IMR-90 (cell line): Measurements from ENCODE around the gene PALLD. TPM values are rescaled to one million over a fixed set of nuclear protein-coding genes. Genes with fewer than 3 reads are reported as not detected.

ENCODE experiments used
- ATAC-seq: fragments of 200-7000 bp; cut with Tn5 transposase; 2 replicates; pipeline ENCODE4 v1.9.1; 2020; ENCODE audit warnings: low read depth, mild to moderate bottlenecking, moderate library complexity
- BruUV-seq: library from RNA; stranded (reverse); fragments of 400-500 nt; replicated peaks from 2 replicates; lab custom pipeline; 2021; lab: Mats Ljungman, UMichigan
- CTCF ChIA-PET: fragments of 300-600 bp; formaldehyde crosslinking; extraction: SDS; loops from one replicate; lab custom pipeline; 2021; ENCODE audit warnings: antibody characterized with exemption; lab: Yijun Ruan, JAX
- POLR2A ChIA-PET: fragments of 300-600 bp; sonication (Branson Sonifier 250); formaldehyde crosslinking; loops from one replicate; lab custom pipeline; 2022; ENCODE audit warnings: antibody characterized with exemption; ENCODE audit not compliant: unreplicated experiment; lab: Charles Lee
- DNase-seq: peaks from one replicate; pipeline ENCODE4 v3.0.0; 2013
- H2AFZ ChIP-seq: replicated peaks from 2 replicates; pipeline ENCODE3; 2013; ENCODE audit warnings: low read length, mild to moderate bottlenecking; ENCODE audit not compliant: poor library complexity
- H2AK5ac ChIP-seq: 2 replicates; pipeline ENCODE4 v1.6.1; 2013; ENCODE audit warnings: low read depth, low read length, inconsistent platforms
- H2AK9ac ChIP-seq: replicated peaks from 2 replicates; pipeline ENCODE3; 2013; ENCODE audit warnings: mild to moderate bottlenecking, low read depth, low read length, moderate library complexity; ENCODE audit not compliant: poor library complexity
- H2BK120ac ChIP-seq: 2 replicates; pipeline ENCODE4 v1.6.1; 2013; ENCODE audit warnings: low read depth, low read length, inconsistent platforms
- H2BK15ac ChIP-seq: 3 replicates; pipeline ENCODE4 v1.6.1; 2013; ENCODE audit warnings: low read depth, low read length, inconsistent platforms
- H2BK20ac ChIP-seq: 2 replicates; pipeline ENCODE4 v1.6.1; 2013; ENCODE audit warnings: low read depth, mild to moderate bottlenecking, inconsistent platforms, low read length, moderate library complexity
- H2BK5ac ChIP-seq: 2 replicates; pipeline ENCODE4 v1.6.1; 2013; ENCODE audit warnings: mild to moderate bottlenecking, low read depth, low read length, inconsistent platforms; ENCODE audit not compliant: poor library complexity, severe bottlenecking
- H3K14ac ChIP-seq: replicated peaks from 2 replicates; pipeline ENCODE4 v1.6.1; 2013; ENCODE audit warnings: low read depth, low read length, inconsistent platforms
- H3K18ac ChIP-seq: 2 replicates; pipeline ENCODE4 v1.6.1; 2013; ENCODE audit warnings: low read depth, low read length, control low read depth
- H3K23ac ChIP-seq: 2 replicates; pipeline ENCODE4 v1.6.1; 2013; ENCODE audit warnings: low read depth, low read length, inconsistent platforms
- H3K27ac ChIP-seq: 2 replicates; pipeline ENCODE4 v1.5.1; 2013; ENCODE audit warnings: mild to moderate bottlenecking, control low read depth, low read length; ENCODE audit not compliant: insufficient read depth
- H3K27me3 ChIP-seq: 2 replicates; pipeline ENCODE4 v1.6.1; 2013; ENCODE audit warnings: low read length; ENCODE audit not compliant: control insufficient read depth, insufficient read depth
- H3K36me3 ChIP-seq: 2 replicates; pipeline ENCODE4 v1.6.1; 2013; ENCODE audit warnings: low read length, mixed read lengths; ENCODE audit not compliant: control insufficient read depth, insufficient read depth
- H3K4ac ChIP-seq: 2 replicates; pipeline ENCODE4 v1.6.1; 2013; ENCODE audit warnings: low read depth, low read length, inconsistent platforms
- H3K4me1 ChIP-seq: 2 replicates; pipeline ENCODE4 v1.6.1; 2013; ENCODE audit warnings: low read length, mixed read lengths; ENCODE audit not compliant: control insufficient read depth, insufficient read depth
- H3K4me2 ChIP-seq: 2 replicates; pipeline ENCODE4 v1.6.1; 2013; ENCODE audit warnings: low read depth, mild to moderate bottlenecking, control low read depth, low read length, moderate library complexity
- H3K4me3 ChIP-seq: 2 replicates; pipeline ENCODE4 v1.5.1; 2013; ENCODE audit warnings: low read depth, mild to moderate bottlenecking, control low read depth, low read length, moderate library complexity; ENCODE audit not compliant: insufficient read depth
- H3K56ac ChIP-seq: 2 replicates; pipeline ENCODE4 v1.6.1; 2013; ENCODE audit warnings: low read length, inconsistent platforms; ENCODE audit not compliant: insufficient read depth; ENCODE audit errors: extremely low read depth
- H3K79me1 ChIP-seq, 2 experiments: 2 replicates each; pipeline ENCODE4 v1.6.1; 2013; ENCODE audit warnings: low read length in 2 of 2, inconsistent platforms in 1 of 2, low read depth in 1 of 2
- H3K9ac ChIP-seq: 2 replicates; pipeline ENCODE4 v1.6.1; 2013; ENCODE audit warnings: low read depth, low read length, control low read depth
- H3K9me1 ChIP-seq: 2 replicates; pipeline ENCODE4 v1.6.1; 2013; ENCODE audit warnings: low read length, inconsistent platforms; ENCODE audit not compliant: insufficient read depth
- H3K9me3 ChIP-seq: 2 replicates; pipeline ENCODE4 v1.6.1; 2013; ENCODE audit warnings: low read length; ENCODE audit not compliant: control insufficient read depth, insufficient read depth
- H4K20me1 ChIP-seq: 2 replicates; pipeline ENCODE4 v1.6.1; 2013; ENCODE audit warnings: low read length, inconsistent platforms; ENCODE audit not compliant: insufficient read depth
- H4K5ac ChIP-seq: 2 replicates; pipeline ENCODE4 v1.6.1; 2013; ENCODE audit warnings: mild to moderate bottlenecking, low read depth, low read length, control low read depth
- H4K8ac ChIP-seq, 2 experiments: 2 replicates each; pipeline ENCODE4 v1.6.1; 2013; ENCODE audit warnings: low read depth in 2 of 2, low read length in 2 of 2, control low read depth in 1 of 2, inconsistent platforms in 1 of 2
- H4K91ac ChIP-seq: 2 replicates; pipeline ENCODE4 v1.6.1; 2013; ENCODE audit warnings: low read depth, low read length, inconsistent platforms; ENCODE audit not compliant: insufficient read depth
- BHLHE40 ChIP-seq: fragments of 150-350 bp; IDR thresholded peaks from 2 replicates; pipeline ENCODE4 v1.6.1; 2016; ENCODE audit warnings: mild to moderate bottlenecking, low read depth, low read length
- CEBPB ChIP-seq: IDR thresholded peaks from 2 replicates; pipeline ENCODE4 v1.6.1; 2012; ENCODE audit warnings: low read depth, low read length, improper control_type of control experiment
- CHD1 ChIP-seq: IDR thresholded peaks from 2 replicates; pipeline ENCODE4 v1.6.1; 2012; ENCODE audit warnings: low read depth, low read length, improper control_type of control experiment
- CTCF ChIP-seq: conservative IDR thresholded peaks from 2 replicates; pipeline ENCODE4 v1.5.1; 2012; ENCODE audit warnings: mild to moderate bottlenecking, low read depth, low read length, improper control_type of control experiment
- ELK1 ChIP-seq: fragments of 150-350 bp; IDR thresholded peaks from 2 replicates; pipeline ENCODE4 v1.6.1; 2016; ENCODE audit warnings: low read depth, mild to moderate bottlenecking, low read length, moderate library complexity, borderline replicate concordance
- FOS ChIP-seq: fragments of 150-350 bp; IDR thresholded peaks from 2 replicates; pipeline ENCODE4 v1.6.1; 2016; ENCODE audit warnings: low read depth, low read length
- MAFK ChIP-seq: IDR thresholded peaks from 2 replicates; pipeline ENCODE4 v1.6.1; 2012; ENCODE audit warnings: low read depth, low read length, improper control_type of control experiment
- MAZ ChIP-seq: IDR thresholded peaks from 2 replicates; pipeline ENCODE4 v1.6.1; 2012; ENCODE audit warnings: low read depth, mild to moderate bottlenecking, low read length, improper control_type of control experiment, moderate library complexity, borderline replicate concordance
- MXI1 ChIP-seq: IDR thresholded peaks from 2 replicates; pipeline ENCODE4 v1.6.1; 2012; ENCODE audit warnings: low read depth, mild to moderate bottlenecking, low read length, moderate library complexity, borderline replicate concordance
- NFE2L2 ChIP-seq: fragments of 150-350 bp; IDR thresholded peaks from 2 replicates; pipeline ENCODE4 v1.6.1; 2016; ENCODE audit warnings: low read depth, mild to moderate bottlenecking, low read length
- POLR2A ChIP-seq: IDR thresholded peaks from 2 replicates; pipeline ENCODE4 v1.6.1; 2012; ENCODE audit warnings: mild to moderate bottlenecking, low read depth, low read length
- RAD21 ChIP-seq: IDR thresholded peaks from 2 replicates; pipeline ENCODE4 v1.6.1; 2012; ENCODE audit warnings: low read length, improper control_type of control experiment
- RCOR1 ChIP-seq: IDR thresholded peaks from 2 replicates; pipeline ENCODE4 v1.6.1; 2012; ENCODE audit warnings: mild to moderate bottlenecking, low read length, improper control_type of control experiment; ENCODE audit not compliant: insufficient replicate concordance
- RFX5 ChIP-seq: IDR thresholded peaks from 2 replicates; pipeline ENCODE4 v1.8.0; 2012; ENCODE audit warnings: low read depth, mild to moderate bottlenecking, low read length, moderate library complexity
- SMC3 ChIP-seq: fragments of 150-350 bp; IDR thresholded peaks from 2 replicates; pipeline ENCODE4 v1.6.1; 2016; ENCODE audit warnings: low read depth, mild to moderate bottlenecking, antibody characterized with exemption, low read length, moderate library complexity
- USF2 ChIP-seq: fragments of 150-350 bp; IDR thresholded peaks from 2 replicates; pipeline ENCODE4 v1.6.1; 2017; ENCODE audit warnings: mild to moderate bottlenecking, antibody characterized with exemption, low read length, low read depth
- WGBS, 2 experiments: methylation state at CpG; one replicate each; pipeline versions ENCODE4 v1.1.5 to v1.1.7; 2013; ENCODE audit warnings: missing lambda C conversion rate in 2 of 2; ENCODE audit not compliant: insufficient read length in 1 of 2; ENCODE audit errors: extremely low coverage in 2 of 2; 5-methylcytosine and 5-hydroxymethylcytosine counted together
- dilution Hi-C: fragments of 300-500 bp; cut with HindIII; formaldehyde crosslinking; loops from one replicate; pipeline ENCODE4 v1.14.3; 2018; ENCODE audit warnings: low sequenced_read_pairs; ENCODE audit not compliant: unreplicated experiment
- in situ Hi-C: fragments of 300-500 bp; cut with MboI; formaldehyde crosslinking; loops from 3 replicates; pipeline ENCODE4 v1.14.3; 2019; ENCODE audit warnings: low sequenced_read_pairs, inconsistent platforms, mixed read lengths
- intact Hi-C: fragments of 100-400 bp; cut with micrococcal nuclease; formaldehyde crosslinking; loops from 2 replicates; pipeline ENCODE4 v1.10.0; 2022
- polyA plus RNA-seq, 3 experiments: library from polyadenylated mRNA; depleted of rRNA; stranded (reverse); fragments of >200 nt; gene quantifications; 2 replicates each; pipeline ENCODE4 v1.2.3, GENCODE V29; 2012; ENCODE audit warnings: low replicate concordance in 1 of 3
- total RNA-seq: library from RNA; depleted of rRNA; stranded (reverse); fragments of >200 nt; gene quantifications from 2 replicates; pipeline ENCODE4 v1.2.3, GENCODE V29; 2012

Gene PALLD
- total and polyA plus RNA-seq, 2 of the 4 experiments (the other 2 are of a cell fraction) = 91.0 to 91.9 TPM

GRCh38 chr4:168575473-168575872 lies 78.6 kb downstream of the PALLD start:
- POLR2A ChIA-PET = no interaction called here
- H2BK5ac ChIP-seq = no peak overlapping the region
- H3K4ac ChIP-seq = no peak overlapping the region
- H2AK5ac ChIP-seq = no peak overlapping the region; the same call in 1 of the 2 replicates
- H2AFZ ChIP-seq = no peak overlapping the region
- H2BK120ac ChIP-seq = no peak overlapping the region
- H4K91ac ChIP-seq = no peak overlapping the region
- in situ Hi-C loops (no loop called here), intact Hi-C loops (no loop called here), dilution Hi-C loops (no loop called here)
- H4K8ac ChIP-seq = no peak overlapping the region
- H3K27me3 ChIP-seq = no peaks in the 10 kb centered on the region
- TF ChIP-seq RCOR1 (no peak), POLR2A (no peak), NFE2L2 (no peak), RFX5 (no peak), CTCF (no peak), MAFK (no peak), ELK1 (no peak), RAD21 (no peak), USF2 (no peak), MAZ (no peak), MXI1 (no peak), FOS (no peak), BHLHE40 (no peak), CEBPB (no peak), CHD1 (no peak), SMC3 (no peak)
- BruUV-seq = no TSS peak
- no peak overlapping the region for H3K27ac ChIP-seq
- DNase-seq (no peak), ATAC-seq (no peak)
- H3K56ac ChIP-seq = no peak overlapping the region
- no peaks in the 10 kb centered on the region for H3K36me3 ChIP-seq
- H3K4me3 ChIP-seq = no peak overlapping the region
- whole genome bisulfite sequencing, 2 experiments = no CpG with 5 or more reads among the region's 2 CpGs
- H4K20me1 ChIP-seq = no peaks in the 10 kb centered on the region
- no peak overlapping the region for H2BK15ac ChIP-seq
- no peak overlapping the region for H3K18ac ChIP-seq
- CTCF ChIA-PET = interaction anchor here (1.2 kb wide), 1 partner anchor 10 kb away, joined by 4 read pairs; no protein-coding TSS in a partner anchor
- no peak overlapping the region for H3K14ac ChIP-seq
- H3K4me2 ChIP-seq = no peak overlapping the region
- no peak overlapping the region for H3K9ac ChIP-seq
- no peak overlapping the region for H2AK9ac ChIP-seq
- H3K79me1 ChIP-seq = no peaks in the 10 kb centered on the region
- peaks cover 2% of the 10 kb centered on the region; the same call in 1 of the 2 replicates for H3K4me1 ChIP-seq
- no peak overlapping the region for H2BK20ac ChIP-seq
- H3K9me3 ChIP-seq = no peaks in the 10 kb centered on the region
- H3K23ac ChIP-seq = no peak overlapping the region
- no peak overlapping the region for H4K5ac ChIP-seq
- no peaks in the 10 kb centered on the region for H3K9me1 ChIP-seq
